CD4-positive, CD25-positive, alpha-beta regulatory T cell (primary cell): ENCODE measurements around the gene MISP3. TPM values are rescaled to one million over a fixed set of nuclear protein-coding genes. Genes with fewer than 3 reads are reported as not detected.
A peak's percentile ranks its signal among the peaks of the same experiment; 100 is the strongest.

Experiments used
- ATAC-seq, 2 donors: fragments of 150-1000 bp; cut with Tn5 transposase; one replicate each; pipeline ENCODE4 v1.10.0; 2021; ENCODE audit warnings: low read depth in 2 of 2, moderate number of reproducible peaks in 2 of 2, moderate library complexity in 1 of 2
- DNase-seq, 3 donors: peaks; one replicate each; pipeline versions ENCODE4 v3.0.0 to v3.0.0-alpha.2; 2012 to 2022; ENCODE audit warnings: mixed read lengths in 1 of 3
- H3K27ac ChIP-seq: one replicate; pipeline ENCODE4 v1.7.0; 2013; ENCODE audit warnings: mild to moderate bottlenecking, low read length; ENCODE audit not compliant: insufficient read depth, poor library complexity, severe bottlenecking
- H3K27me3 ChIP-seq: one replicate; pipeline ENCODE4 v1.7.0; 2013; ENCODE audit warnings: low read length; ENCODE audit not compliant: control insufficient read depth, insufficient read depth
- H3K36me3 ChIP-seq: one replicate; pipeline ENCODE4 v1.7.0; 2013; ENCODE audit warnings: mild to moderate bottlenecking, low read length, moderate library complexity; ENCODE audit not compliant: control insufficient read depth, insufficient read depth
- H3K4me1 ChIP-seq: 2 replicates; pipeline ENCODE4 v1.7.0; 2013; ENCODE audit warnings: mild to moderate bottlenecking, low read length; ENCODE audit not compliant: insufficient read depth, control insufficient read depth, poor library complexity, severe bottlenecking
- H3K4me3 ChIP-seq: one replicate; pipeline ENCODE4 v1.7.0; 2013; ENCODE audit warnings: low read depth, mild to moderate bottlenecking, low read length, moderate library complexity
- H3K9me3 ChIP-seq, 2 experiments: 1 replicate in 1 of 2; 2 replicates in 1 of 2; pipeline ENCODE4 v1.7.0; 2013; ENCODE audit warnings: low read length in 2 of 2, mild to moderate bottlenecking in 1 of 2, moderate library complexity in 1 of 2; ENCODE audit not compliant: control insufficient read depth in 2 of 2
- H3K27ac Mint-ChIP-seq, 3 donors: one replicate each; pipeline ENCODE4 v1.8.0; 2020 to 2022; ENCODE audit warnings: mild to moderate bottlenecking in 3 of 3, mixed read lengths in 3 of 3, moderate library complexity in 2 of 3
- H3K27me3 Mint-ChIP-seq: one replicate; pipeline ENCODE4 v1.8.0; 2022; ENCODE audit warnings: mild to moderate bottlenecking, mixed read lengths
- H3K36me3 Mint-ChIP-seq: one replicate; pipeline ENCODE4 v1.8.0; 2020; ENCODE audit warnings: mixed read lengths
- H3K4me1 Mint-ChIP-seq, 4 donors: one replicate each; pipeline ENCODE4 v1.8.0; 2020 to 2022; ENCODE audit warnings: mixed read lengths in 4 of 4, mild to moderate bottlenecking in 1 of 4
- H3K4me3 Mint-ChIP-seq, 4 donors: one replicate each; pipeline ENCODE4 v1.8.0; 2020 to 2022; ENCODE audit warnings: mild to moderate bottlenecking in 4 of 4, mixed read lengths in 4 of 4, moderate library complexity in 3 of 4
- H3K9me3 Mint-ChIP-seq, 7 donors: one replicate each; pipeline ENCODE4 v1.8.0; 2020 to 2022; ENCODE audit warnings: mixed read lengths in 7 of 7, mild to moderate bottlenecking in 3 of 7, moderate library complexity in 2 of 7
- polyA plus RNA-seq, 4 donors: library from polyadenylated mRNA; unstranded; fragments of 300-500 nt; fragmentation: Illumina TruSeq; gene quantifications; one replicate each; pipeline ENCODE4 v1.2.3, GENCODE V29; 2021
- total RNA-seq: library from RNA; stranded (reverse); gene quantifications from one replicate; pipeline ENCODE4 v1.2.3, GENCODE V29; 2022

MISP3 gene
- total and polyA plus RNA-seq, 5 donors from 2014 or later, result 0.22 to 0.91 (median 0.54) TPM; not detected in 1

- ATAC-seq, result no peak
- Histone ChIP-seq H3K36me3 (no peaks in the 10 kb centered on the region), H3K4me3 (no peak overlapping the region), H3K27ac (no peak overlapping the region), H3K9me3 (no peaks in the 10 kb centered on the region), H3K4me1 (peaks cover 17% of the 10 kb centered on the region), H3K27me3 (peaks cover 12% of the 10 kb centered on the region)
- Mint-ChIP-seq H3K36me3 (no peaks in the 10 kb centered on the region), H3K27me3 (peaks cover 42% of the 10 kb centered on the region), H3K4me3 (no peak overlapping the region), H3K9me3 (peaks cover 0 to 1% (median 0%) of the 10 kb centered on the region in 7 donors), H3K27ac (no peak overlapping the region), H3K4me1 (peaks cover 0 to 23% (median 3%) of the 10 kb centered on the region in 4 donors)
- no peak for DNase-seq
These were observed 11.4 kb upstream of the MISP3 start for GRCh38 chr19:14061081-14061749.

- Histone ChIP-seq H3K4me1 (peaks cover 17% of the 10 kb centered on the region), H3K4me3 (no peak within 1 kb of the TSS), H3K27ac (no peak within 1 kb of the TSS), H3K9me3 (no peaks in the 10 kb centered on the region), H3K27me3 (peaks cover 14% of the 10 kb centered on the region), H3K36me3 (no peaks in the 10 kb centered on the region)
- H3K36me3 Mint-ChIP-seq, result no peaks in the 10 kb centered on the region
- ATAC-seq (no peak), DNase-seq (no peak)
- H3K27me3 Mint-ChIP-seq, result peaks cover 39% of the 10 kb centered on the region
- no peak within 1 kb of the TSS for H3K4me3 Mint-ChIP-seq
- peaks cover 0 to 1% (median 0%) of the 10 kb centered on the region in 7 donors for H3K9me3 Mint-ChIP-seq
- peaks cover 0 to 21% (median 3%) of the 10 kb centered on the region in 4 donors for H3K4me1 Mint-ChIP-seq
- no peak within 1 kb of the TSS for H3K27ac Mint-ChIP-seq
These were observed 10.6 kb upstream of the MISP3 start, which contains the start of gene PALM3 for GRCh38 chr19:14061751-14062557. Gene PALM3 (minus strand): TSS chr19:14062076. CDS start chr19:14061980, 96 bp downstream.

- Histone ChIP-seq H3K9me3 (no peaks in the 10 kb centered on the region), H3K36me3 (no peaks in the 10 kb centered on the region), H3K4me1 (peaks cover 13% of the 10 kb centered on the region), H3K4me3 (no peak overlapping the region), H3K27me3 (peaks cover 14% of the 10 kb centered on the region), H3K27ac (no peak overlapping the region)
- H3K27ac Mint-ChIP-seq, result no peak overlapping the region
- H3K27me3 Mint-ChIP-seq, result peaks cover 39% of the 10 kb centered on the region
- DNase-seq, result no peak
- H3K4me1 Mint-ChIP-seq, result peaks cover 0 to 20% (median 3%) of the 10 kb centered on the region in 4 donors
- H3K9me3 Mint-ChIP-seq, result peaks cover 0 to 1% (median 0%) of the 10 kb centered on the region in 7 donors
- ATAC-seq, result no peak
- H3K36me3 Mint-ChIP-seq, result no peaks in the 10 kb centered on the region
- no peak overlapping the region for H3K4me3 Mint-ChIP-seq
These were observed 10.1 kb upstream of the MISP3 start for GRCh38 chr19:14062558-14062855.

GRCh38 chr19:14063105-14063504 is 9.5 kb upstream of the MISP3 start:
- H3K4me3 ChIP-seq, result no peak overlapping the region
- ATAC-seq, result no peak
- Mint-ChIP-seq H3K4me3 (no peak overlapping the region), H3K36me3 (no peaks in the 10 kb centered on the region), H3K9me3 (peaks cover 0 to 1% (median 0%) of the 10 kb centered on the region in 7 donors), H3K4me1 (peaks cover 0 to 14% (median 3%) of the 10 kb centered on the region in 4 donors), H3K27me3 (peaks cover 33% of the 10 kb centered on the region), H3K27ac (no peak overlapping the region)
- no peaks in the 10 kb centered on the region for H3K9me3 ChIP-seq
- H3K27me3 ChIP-seq, result peaks cover 12% of the 10 kb centered on the region
- no peaks in the 10 kb centered on the region for H3K36me3 ChIP-seq
- no peak for DNase-seq
- H3K4me1 ChIP-seq, result peaks cover 8% of the 10 kb centered on the region
- H3K27ac ChIP-seq, result no peak overlapping the region

GRCh38 chr19:14066134-14066533 is 6.5 kb upstream of the MISP3 start:
- no peak for ATAC-seq
- H3K9me3 ChIP-seq, result no peaks in the 10 kb centered on the region
- Mint-ChIP-seq H3K27me3 (peaks cover 20% of the 10 kb centered on the region), H3K4me1 (no peaks in the 10 kb centered on the region), H3K9me3 (peaks cover 0 to 1% (median 0%) of the 10 kb centered on the region in 7 donors), H3K4me3 (no peak overlapping the region), H3K36me3 (no peaks in the 10 kb centered on the region), H3K27ac (no peak overlapping the region)
- peaks cover 2% of the 10 kb centered on the region for H3K27me3 ChIP-seq
- H3K27ac ChIP-seq, result no peak overlapping the region
- DNase-seq, result no peak
- no peaks in the 10 kb centered on the region for H3K36me3 ChIP-seq
- no peak overlapping the region for H3K4me3 ChIP-seq
- H3K4me1 ChIP-seq, result no peaks in the 10 kb centered on the region

GRCh38 chr19:14070268-14071050 is 2.1 kb upstream of the MISP3 start:
- Histone ChIP-seq H3K36me3 (no peaks in the 10 kb centered on the region), H3K4me1 (peaks cover 35% of the 10 kb centered on the region), H3K27ac (no peak overlapping the region), H3K9me3 (no peaks in the 10 kb centered on the region), H3K27me3 (peaks cover 2% of the 10 kb centered on the region), H3K4me3 (no peak overlapping the region)
- H3K4me1 Mint-ChIP-seq, result peaks cover 0 to 23% (median 7%) of the 10 kb centered on the region in 4 donors
- peak overlapping the region in 1 of 3 donors; percentile 91 for H3K27ac Mint-ChIP-seq
- no peak for ATAC-seq
- peak overlapping the region; percentile 29 to 79 (median 52) for H3K4me3 Mint-ChIP-seq
- peaks cover 18% of the 10 kb centered on the region for H3K27me3 Mint-ChIP-seq
- DNase-seq, result no peak
- H3K36me3 Mint-ChIP-seq, result no peaks in the 10 kb centered on the region
- peaks cover 0 to 1% (median 0%) of the 10 kb centered on the region in 7 donors for H3K9me3 Mint-ChIP-seq

GRCh38 chr19:14073261-14073924 is 807 bp downstream of the MISP3 start:
- DNase-seq (peak; percentile 64 to 85 (median 83)), ATAC-seq (peak; percentile 76 to 81)
- H3K27me3 ChIP-seq, result no peaks in the 10 kb centered on the region
- H3K9me3 ChIP-seq, result no peaks in the 10 kb centered on the region
- H3K4me1 ChIP-seq, result peaks cover 36% of the 10 kb centered on the region
- H3K36me3 ChIP-seq, result no peaks in the 10 kb centered on the region
- H3K27ac ChIP-seq, result no peak overlapping the region
- Mint-ChIP-seq H3K4me1 (peaks cover 0 to 23% (median 7%) of the 10 kb centered on the region in 4 donors), H3K36me3 (no peaks in the 10 kb centered on the region), H3K27ac (peak overlapping the region in 2 of 3 donors; percentile 88 to 91), H3K27me3 (peaks cover 21% of the 10 kb centered on the region), H3K9me3 (no peaks in the 10 kb centered on the region), H3K4me3 (peak overlapping the region; percentile 89 to 98 (median 92))
- H3K4me3 ChIP-seq, result peak overlapping the region; percentile 64
